HK-2 (cell line): ENCODE results near the gene MEGF11.

Experiments used
- DNase-seq: peaks from one replicate; pipeline ENCODE4 v3.0.0-alpha.2; 2018; ENCODE audit not compliant: unreplicated experiment

The MEGF11 gene

DNA sequence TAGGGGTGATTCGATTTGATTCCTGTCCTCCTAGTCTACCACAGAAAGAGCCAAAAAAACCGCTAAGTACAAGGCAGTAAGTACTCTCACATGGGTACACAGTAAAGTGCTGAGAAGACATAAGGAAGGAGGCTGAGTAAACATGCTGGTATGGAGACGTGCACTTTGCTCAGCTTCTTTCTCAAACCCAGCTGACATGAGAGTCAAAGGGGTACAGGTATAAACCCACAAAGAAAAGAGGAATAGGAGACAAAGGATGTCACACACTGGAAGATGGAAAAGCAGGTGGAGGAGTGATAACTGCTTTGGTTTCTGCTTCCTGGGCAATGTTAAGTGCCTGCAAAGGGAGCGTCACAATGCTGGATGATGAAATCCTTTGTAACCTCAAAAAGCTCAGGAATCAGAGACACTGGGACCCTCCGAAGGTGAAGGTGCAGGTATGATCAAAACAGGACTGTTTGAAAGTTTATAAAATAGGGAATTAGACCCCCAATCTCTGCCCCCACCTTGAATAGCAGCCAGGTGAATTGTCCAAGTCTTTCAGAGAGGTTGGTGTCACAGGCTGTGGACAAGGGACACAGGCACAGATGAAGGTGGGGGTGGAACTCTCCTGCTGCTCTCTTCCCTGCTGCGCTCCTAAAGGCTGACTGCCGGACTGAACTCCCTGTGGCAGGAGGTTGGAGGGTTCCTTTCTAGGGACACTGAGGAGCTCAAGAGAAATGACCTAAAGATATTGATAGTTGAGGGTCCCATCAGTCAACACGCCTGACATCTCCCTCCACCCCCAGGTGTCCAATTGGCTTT lies 282.4 kb downstream of the MEGF11 start:
- no peak for DNase-seq

DNA sequence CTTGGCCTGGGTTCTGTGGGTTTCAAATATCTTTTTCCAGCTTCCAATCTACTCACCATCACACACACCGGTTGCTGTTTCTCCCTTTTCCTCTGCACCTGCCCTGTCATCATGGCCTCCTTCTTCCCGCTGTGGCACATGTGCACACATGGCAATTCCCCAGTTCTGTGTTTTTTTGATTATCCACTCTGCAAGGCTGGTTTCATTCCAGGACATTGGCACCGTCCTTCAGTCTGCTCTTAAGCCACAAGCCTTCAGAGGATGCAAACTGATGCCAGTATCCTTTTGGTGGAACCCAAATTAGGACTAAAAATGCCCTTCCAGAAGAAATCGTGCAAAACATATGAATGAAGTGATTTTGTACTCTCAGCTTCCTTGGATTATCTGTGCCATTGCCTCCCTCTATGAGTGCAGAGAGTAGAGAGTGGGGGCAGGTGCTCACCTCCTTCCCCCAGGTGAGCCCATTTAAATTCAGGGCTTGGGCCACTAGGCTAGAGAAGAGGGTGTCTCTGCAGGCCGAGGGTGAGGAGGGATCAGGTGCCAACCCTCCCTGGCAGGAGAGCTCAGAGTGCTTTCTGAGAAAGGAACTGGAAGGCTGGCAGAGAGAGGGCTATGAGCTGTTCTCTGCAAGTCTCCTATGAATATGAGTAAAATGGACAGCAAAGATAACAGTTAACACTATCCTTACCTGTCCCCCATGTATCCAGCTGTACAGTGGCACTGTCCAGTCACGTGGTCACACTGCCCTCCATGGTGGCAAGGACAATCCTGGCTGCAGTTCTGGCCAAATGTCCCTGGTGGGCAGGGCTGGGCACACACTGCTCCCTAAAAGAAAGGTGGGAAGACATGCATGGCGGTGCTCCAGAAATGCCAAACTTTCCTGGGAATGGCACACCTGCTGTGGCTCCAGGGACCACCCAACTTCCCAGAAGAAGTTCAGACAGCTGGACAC lies 283.4 kb downstream of the MEGF11 start:
- no peak for DNase-seq

GRCh38 chr15:65968511-65968910 lies 285.0 kb downstream of the MEGF11 start:
- no peak for DNase-seq

DNA sequence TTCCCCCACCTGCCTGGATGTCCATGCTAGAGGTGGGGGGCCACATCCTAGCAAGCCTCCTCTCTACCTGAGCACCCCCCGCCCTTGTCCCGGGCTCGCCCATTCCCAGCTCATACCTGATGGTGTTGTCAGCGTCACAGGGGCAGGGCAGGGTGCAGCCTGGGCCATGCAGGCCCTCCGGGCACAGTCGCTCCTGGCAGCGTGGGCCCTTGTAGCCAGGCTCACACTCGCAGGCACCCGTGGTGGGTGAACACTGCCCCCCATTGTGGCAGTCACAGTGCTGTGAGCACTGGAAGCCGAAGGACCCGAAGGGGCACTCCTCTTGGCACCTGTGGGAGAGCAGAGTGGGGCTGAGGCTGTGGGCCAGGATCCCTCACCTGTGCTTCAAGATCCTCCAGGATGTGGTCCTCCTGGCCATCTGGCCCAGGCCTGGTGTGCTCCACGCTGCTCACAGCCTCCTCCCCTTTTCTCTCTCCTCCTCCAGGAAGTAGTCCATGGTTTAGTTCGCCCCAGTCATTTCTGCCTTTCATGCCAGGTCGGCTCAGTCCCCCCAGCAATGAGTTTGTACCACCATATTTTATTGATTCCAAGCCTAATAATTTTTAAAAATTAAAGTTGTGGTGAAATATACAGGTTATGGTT lies 288.6 kb downstream of the MEGF11 start:
- no peak for DNase-seq

GRCh38 chr15:65963911-65964482 lies 289.6 kb downstream of the MEGF11 start:
- DNase-seq, result no peak

DNA sequence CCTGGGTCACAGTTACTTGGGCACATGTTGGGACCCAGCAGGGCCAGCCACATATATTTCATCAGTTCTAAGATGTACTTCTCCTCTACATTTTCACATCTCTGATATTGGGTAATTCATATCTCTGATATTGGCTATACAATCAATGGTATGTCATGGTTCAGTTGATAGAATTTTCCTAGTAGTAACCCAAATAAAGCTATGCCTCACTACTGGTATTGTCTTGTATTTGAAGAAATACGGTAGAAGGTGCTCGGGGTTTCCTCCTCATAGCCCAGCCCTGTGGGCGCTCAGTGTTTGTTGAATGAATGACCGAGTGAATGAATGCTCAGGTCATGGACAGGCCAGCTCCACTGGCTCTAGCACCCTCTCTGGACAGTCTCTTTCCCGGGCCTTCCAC lies 290.2 kb downstream of the MEGF11 start:
- no peak for DNase-seq

DNA sequence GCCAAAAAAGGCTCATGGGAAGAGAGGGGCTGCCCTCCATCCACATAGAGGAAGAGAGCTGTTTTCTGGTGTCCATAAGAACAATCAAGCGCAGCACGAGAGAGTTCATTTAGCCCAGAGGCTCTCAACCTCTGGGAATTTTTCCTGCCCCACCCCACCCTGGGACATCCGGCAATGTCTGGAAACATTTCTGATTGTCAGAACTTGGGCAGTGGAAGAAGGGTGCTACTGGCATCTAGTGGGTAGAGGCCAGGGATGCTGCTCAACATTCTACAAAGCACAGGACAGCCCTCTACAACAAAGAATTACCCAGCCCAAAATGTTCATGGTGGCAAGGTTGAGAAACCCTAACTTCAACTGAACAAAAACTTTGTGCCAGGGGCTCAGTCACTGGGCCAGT lies 291.4 kb downstream of the MEGF11 start:
- no peak for DNase-seq

- DNase-seq, result no peak
Measured at GRCh38 chr15:65960586-65960985, 293.0 kb downstream of the MEGF11 start.

GRCh38 chr15:65958835-65959234 lies 294.7 kb downstream of the MEGF11 start:
- no peak for DNase-seq

DNA sequence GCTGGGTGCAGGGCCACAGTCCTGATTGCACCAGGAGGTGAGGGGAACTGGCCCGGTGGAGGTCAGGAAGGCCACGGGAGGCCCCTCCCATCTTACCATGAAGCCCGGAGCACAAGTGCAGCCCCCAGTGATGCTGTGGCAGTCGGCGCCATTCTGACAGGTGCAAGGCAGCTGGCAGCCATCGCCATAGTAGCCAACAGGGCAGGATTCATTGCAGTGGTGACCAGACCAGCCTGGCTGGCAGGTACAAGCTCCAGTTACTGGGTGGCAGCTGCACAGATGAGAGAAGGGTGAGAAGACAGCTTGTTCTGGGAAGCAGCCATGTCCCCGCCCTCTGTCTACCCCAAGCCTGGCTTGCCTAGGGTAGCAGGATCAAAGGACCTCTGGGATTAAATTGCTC lies 296.1 kb downstream of the MEGF11 start:
- no peak for DNase-seq

DNA sequence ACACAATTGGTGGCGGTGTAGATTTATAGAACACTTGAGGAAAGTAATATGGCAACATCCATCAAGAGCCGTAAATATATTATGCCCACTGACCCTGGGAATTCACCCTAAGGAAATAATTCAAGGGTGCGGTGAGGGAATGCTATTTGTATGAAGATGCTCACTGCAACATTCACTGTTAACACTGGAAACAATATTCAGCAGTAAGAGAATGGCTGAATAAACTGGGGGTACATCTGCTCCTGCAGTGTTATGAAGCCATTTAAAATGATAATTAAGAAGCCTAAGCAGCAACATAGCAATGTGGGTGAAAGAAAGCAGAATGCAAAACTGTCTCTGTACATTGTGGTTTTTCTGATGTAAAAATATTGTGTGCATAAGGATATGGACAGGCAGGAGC lies 296.7 kb downstream of the MEGF11 start:
- no peak for DNase-seq

GRCh38 chr15:65956307-65956706 lies 297.2 kb downstream of the MEGF11 start:
- no peak for DNase-seq

DNA sequence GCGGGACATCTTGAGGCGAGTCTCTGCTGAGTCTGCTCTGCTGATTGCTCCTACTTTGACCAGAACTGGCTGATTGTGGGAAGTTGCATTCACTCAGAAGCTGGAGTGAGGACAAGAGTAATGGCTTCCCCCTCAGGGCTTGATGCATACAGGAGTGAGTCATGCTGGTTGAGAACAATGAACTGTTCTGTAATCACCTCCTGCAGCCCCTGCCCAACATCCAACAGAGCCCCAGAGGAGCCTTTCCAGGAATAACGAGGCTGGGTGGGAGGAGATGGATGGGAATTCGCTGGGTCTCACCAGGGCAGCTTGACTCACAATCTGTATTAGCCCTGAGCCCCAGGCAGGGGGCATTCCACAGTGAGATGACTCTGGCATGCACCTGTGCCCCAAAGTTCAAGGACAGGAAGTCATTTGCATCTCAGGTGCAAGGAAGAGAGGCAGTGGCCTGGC lies 299.2 kb downstream of the MEGF11 start:
- no peak for DNase-seq

DNA sequence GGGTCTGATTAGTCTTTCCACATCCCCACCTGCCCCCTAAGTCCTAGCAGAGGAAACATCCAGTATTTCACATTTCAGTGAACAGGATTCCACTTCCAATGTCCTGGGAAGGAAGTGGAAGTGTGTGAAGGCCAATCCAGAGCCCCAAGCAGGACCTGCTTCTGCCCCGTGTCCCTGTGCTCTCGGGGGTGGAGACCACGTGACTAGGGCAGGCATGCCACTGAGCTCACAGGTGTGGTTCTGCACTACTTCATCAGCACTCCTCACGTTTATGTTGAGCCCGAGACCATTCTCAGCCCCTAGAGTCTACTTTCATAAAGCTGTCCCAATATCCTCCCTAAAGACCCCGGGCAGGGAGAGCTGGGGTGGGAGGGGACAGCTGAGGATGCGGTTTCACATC lies 299.9 kb downstream of the MEGF11 start:
- DNase-seq, result no peak

GRCh38 chr15:65952391-65953053 lies 301.0 kb downstream of the MEGF11 start:
- DNase-seq, result no peak

GRCh38 chr15:65951007-65951406 lies 302.5 kb downstream of the MEGF11 start:
- no peak for DNase-seq

- DNase-seq, result no peak
Measured at GRCh38 chr15:65949491-65949890, 304.1 kb downstream of the MEGF11 start.

DNA sequence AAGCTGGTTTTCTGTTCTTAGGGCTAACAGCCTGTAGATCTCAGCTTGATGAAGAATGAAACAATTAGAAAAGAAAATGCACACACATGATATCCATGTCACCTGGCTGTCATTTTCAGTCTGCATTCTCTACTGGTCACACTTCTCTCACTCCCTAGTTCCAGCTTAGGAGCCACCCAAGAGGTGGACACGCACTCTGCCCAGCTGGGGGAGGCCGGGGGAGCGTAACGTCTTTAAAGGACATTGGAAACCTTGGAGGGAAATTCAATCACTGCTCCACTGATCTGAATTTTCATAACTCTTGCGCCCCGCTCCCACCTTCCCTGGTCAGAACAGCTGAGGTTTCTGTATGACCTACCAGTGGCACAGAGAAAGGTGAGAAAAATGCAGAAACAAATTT lies 304.5 kb downstream of the MEGF11 start:
- no peak for DNase-seq

GRCh38 chr15:65948383-65948782 lies 305.2 kb downstream of the MEGF11 start:
- no peak for DNase-seq

DNA sequence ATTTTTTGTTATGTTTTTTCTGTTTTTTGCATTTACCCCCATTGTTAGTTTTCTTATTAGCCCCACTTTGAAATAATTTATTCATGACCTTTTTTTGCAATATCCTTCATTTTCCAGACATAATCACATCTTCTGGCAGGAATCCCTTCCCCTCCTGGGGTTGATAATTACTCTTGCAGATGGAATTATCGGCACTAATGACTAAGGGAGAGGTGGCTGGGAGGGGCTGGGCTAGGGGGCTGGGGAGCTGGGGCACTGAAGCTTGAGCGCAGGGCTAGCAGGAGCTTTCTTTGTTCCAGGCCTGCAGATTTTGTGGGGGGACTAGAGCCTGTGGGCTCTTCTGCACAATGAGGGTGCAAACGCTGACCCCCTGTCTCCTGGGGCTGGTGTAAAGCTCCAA lies 306.5 kb downstream of the MEGF11 start:
- no peak for DNase-seq

DNA sequence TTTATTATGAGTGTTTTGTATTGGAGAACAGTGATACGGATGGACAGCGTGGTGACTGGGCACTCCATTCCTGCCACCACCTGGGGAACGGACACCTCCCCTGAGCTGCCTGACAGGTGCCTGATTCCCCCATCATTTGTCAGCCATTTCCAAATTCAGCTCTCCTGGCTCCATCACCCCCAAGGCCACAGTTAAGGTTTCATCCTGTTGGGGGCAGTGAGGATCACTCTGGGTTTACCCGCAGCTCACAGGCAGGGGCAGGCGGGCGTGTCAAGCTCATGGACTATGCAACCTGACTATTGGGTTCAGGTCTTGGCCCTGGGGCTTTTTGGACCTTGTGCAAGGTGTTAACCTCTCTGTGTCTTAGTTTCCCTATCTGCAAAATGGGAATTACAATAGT lies 307.9 kb downstream of the MEGF11 start:
- no peak for DNase-seq
